ENCODE data around the gene CDRT15.
"Not testable (repeated sequence)": the region's sequence is repeated elsewhere in the genome, so short reads cannot be mapped to it uniquely, and the experiment has no call there.

Gene CDRT15

GRCh38 chr17:14205992-14206461 lies 30.6 kb downstream of the CDRT15 start:
- DNase-seq, result peak; percentile 75

DNA sequence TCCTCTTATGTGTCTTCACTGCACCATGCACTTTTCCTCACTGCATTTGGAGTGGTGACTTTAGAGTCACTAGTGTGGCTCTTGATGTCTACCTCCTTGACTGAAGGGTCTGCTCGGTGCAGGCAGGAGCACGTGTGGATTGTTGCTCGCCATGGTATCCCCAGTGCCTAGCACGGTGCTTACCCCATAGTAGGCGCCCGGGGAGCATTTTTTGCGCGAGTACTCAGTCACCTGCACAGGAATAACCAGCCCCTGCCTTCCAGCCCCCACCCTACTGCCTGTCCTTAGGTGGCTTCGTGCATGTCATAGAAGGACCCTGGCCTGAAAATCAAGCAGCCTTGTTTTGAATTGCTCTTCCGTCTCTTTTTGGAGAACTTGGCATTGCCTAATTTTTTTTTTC lies 31.3 kb downstream of the CDRT15 start:
- no peak for DNase-seq

DNA sequence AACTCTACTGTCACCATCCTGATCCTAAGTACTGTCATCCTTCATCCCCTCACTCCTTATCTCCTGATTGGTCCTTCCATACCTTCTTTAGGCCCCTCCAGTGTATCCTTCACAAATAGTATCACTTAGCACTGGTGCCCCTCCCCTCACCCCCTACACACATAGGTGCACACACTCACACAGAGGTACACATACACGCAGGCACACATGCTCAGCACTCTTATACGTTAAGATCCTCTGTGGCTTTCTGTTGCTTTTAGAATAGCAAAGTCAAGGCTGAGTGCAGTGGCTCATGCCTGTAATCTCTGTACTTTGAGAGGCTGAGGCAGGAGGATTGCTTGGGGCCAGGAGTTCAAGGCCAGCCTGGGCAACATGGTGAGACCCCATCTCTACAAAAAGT lies 32.1 kb downstream of the CDRT15 start:
- DNase-seq, result no peak

DNA sequence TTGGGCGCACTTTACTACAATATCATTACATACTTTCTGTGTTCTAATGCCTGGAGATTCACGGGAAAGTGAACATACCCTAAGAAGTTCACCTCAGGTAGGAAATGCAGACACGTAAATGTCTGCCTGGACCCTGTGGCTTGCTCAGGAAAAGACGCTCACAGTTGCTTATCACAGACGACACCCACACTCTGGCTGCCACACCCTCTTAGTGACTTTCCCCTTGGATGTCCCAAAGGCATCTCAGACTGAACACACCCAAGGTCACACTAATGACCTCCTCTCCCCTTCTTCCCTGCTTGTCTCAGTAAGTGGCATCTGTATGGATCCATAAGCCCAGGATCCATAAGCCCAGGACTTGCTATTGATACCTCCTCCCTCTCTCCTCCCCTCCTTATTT lies 32.6 kb downstream of the CDRT15 start:
- no peak for DNase-seq

GRCh38 chr17:14203388-14203787 lies 33.3 kb downstream of the CDRT15 start:
- no peak for DNase-seq

DNA sequence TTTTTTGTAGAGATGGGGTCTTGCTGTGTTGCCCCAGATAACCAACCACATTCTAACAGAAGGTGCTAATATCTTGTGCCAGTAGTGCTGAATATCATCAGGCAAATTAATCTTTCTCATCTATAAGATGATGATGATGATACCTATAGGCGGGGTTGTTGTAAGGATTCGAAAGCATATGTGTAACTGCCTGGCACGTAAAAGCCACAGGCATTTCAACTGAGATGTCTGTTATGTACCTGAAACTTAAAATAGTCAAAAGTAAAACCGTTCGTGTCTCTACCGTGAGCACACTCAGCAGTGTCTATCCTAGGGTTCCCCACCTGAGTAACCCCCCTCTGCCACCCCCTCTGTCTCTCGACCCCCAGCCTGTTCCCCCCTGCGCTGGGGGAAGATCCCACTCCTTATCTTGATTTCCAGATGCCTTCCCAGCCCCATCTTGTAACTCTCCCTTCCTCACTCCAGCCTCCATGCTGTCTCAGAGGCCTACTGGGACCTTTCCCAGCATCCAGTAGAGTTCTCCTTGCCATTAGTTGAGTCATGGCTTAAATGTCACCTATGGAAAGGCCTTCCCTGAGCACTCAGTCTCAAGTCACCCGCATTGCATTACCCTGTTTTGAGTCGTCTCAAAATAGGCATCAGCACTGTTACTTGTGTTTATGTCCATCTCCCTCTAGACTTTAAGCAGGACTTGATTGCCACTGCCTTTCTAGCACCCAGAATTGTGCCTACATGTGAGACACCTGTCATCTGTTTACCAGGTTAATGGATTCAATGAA lies 34.1 kb downstream of the CDRT15 start:
- DNase-seq, result no peak

GRCh38 chr17:14201988-14202380 lies 34.7 kb downstream of the CDRT15 start:
- DNase-seq, result no peak

DNA sequence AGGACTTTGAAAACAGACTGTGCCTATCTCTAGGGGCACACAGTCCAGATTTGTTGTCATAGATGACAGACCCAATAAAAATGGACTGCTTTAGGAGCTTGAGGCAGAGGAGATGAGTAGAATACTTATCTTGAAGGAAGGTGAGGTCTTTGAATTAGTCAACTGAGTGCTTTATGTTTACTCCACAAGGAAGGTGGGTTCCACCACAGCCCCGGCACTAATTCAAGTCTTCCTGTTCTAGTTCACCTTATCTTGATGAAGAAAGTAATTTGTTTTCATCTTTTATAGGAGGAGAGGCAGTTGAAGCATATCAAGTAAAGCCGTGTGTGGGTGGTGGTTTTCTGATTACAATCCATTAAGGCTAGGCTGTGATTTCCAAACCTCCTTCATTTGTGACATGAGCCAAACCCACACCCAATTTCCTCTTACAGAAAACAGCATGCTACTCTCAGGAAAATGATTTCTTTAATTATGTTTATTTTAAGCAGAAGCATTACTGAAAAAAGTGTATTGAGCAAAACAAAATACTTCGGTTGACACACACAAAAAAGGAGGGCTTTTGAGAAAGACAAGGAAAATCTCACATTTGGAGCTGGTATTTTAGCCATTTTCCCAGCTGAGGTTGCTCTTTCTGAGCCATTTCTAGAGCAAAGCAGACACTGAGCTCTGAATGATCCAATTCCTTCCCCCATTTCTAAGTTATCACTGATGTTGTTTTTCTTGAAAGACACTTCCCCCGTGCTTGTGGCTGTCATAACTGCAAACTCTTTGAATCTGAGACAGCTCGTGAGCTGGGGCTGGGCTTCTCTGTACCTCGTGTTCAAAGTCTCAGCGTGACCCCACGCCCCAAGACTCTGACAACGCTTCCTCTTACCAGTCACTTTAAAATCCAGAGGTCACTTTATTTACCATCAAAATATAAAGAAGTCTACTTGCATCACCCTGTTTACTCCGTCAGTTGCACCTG lies 35.4 kb downstream of the CDRT15 start:
- peak; percentile 64 for DNase-seq

DNA sequence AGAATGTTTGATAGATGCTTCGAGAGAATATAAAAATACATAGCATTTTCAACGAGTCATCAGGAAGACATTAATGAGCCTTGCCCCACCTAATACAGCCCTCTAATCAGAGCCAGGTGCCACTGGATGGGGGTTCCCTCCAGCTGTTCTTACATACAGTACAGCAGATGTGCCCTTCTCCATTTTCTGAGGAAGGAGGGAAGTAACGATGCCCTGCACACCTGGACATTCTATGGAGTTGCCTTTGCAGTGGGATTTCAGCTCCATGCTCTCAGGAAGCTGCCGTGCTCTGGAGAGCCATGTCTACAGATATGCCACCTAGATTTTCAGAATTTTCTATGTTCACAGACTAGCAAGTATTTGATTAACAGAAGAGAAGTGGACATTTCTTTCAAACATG lies 36.3 kb downstream of the CDRT15 start:
- no peak for DNase-seq

DNA sequence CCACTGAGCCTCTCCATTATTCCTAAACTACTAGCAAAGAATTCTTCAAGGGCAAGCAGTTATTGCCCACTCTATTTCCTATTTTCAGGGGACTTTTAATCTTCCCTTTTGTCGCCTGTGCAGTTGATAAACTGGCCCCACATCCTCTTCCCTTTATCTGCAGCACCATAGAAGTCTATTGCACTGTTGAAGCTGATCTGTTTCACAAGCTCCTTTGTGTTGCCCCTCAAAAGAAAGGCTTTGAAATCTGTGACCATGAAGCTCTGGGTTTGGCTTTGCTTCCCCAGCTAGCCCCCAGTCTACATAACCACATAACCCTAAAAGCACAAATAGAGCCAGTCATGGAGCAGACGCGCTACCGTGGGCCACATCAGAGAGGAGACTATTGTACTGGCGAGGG lies 37.1 kb downstream of the CDRT15 start:
- no peak for DNase-seq

DNA sequence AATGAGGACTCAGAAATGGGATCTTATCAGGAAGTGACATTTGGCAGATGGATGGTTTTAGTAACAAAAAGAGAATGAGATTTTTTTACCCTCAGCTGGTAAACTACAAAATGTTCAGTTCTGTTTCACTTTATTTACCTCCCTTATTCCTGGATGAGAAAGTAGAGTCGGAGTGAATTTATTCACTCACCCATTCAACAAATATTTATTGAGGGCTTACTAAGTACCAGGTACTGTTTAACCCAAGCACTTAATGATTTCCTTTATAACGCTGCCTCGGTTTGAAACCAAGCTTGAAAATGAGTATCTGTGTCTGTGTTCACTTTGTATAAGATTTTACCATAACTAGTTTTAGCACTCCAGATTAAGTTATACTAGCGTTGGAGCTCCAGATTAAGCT lies 38.1 kb downstream of the CDRT15 start:
- no peak for DNase-seq

DNA sequence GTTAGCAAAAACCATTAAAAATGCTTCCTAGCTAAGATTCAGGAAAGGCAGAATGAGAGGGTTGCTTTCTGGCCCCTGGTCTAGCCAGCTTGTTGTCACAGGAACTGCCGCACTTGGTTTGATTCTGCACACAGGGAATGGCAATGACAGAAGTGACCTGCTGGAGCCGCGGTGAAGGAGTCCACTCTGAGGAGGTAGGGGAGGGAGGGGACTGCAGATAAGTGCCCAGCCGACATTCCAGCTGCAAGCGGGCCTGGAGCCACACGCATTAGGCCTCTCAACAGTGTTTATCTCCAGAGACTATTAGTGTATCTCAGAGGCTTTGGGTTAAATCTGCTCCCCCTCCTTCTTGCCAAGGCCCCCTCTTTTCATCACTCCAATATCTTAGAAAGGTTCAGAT lies 38.6 kb downstream of the CDRT15 start:
- no peak for DNase-seq

DNA sequence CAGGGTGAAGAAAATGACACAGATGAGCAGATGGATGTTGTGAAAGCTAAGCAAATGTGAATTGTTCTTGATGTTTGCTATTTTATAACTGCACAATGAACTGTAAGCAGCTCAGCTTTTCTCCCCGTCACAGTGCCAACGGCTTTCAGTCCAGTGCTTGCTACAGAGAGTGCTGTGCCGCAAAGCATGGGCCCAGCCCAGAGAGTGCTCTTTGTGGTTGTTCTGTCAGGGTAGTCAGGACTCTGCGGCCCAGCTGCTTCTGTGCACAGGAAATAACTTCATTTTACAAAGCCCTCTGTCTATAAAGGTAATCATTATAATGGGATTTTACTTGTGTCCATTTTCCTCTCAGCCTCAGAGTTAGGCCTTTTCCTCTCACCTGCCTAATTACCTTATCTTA lies 39.1 kb downstream of the CDRT15 start:
- DNase-seq, result peak; percentile 45

GRCh38 chr17:14197057-14197456 lies 39.6 kb downstream of the CDRT15 start:
- DNase-seq, result no peak

- DNase-seq, result no peak
Measured at GRCh38 chr17:14196377-14196997, 40.2 kb downstream of the CDRT15 start.

DNA sequence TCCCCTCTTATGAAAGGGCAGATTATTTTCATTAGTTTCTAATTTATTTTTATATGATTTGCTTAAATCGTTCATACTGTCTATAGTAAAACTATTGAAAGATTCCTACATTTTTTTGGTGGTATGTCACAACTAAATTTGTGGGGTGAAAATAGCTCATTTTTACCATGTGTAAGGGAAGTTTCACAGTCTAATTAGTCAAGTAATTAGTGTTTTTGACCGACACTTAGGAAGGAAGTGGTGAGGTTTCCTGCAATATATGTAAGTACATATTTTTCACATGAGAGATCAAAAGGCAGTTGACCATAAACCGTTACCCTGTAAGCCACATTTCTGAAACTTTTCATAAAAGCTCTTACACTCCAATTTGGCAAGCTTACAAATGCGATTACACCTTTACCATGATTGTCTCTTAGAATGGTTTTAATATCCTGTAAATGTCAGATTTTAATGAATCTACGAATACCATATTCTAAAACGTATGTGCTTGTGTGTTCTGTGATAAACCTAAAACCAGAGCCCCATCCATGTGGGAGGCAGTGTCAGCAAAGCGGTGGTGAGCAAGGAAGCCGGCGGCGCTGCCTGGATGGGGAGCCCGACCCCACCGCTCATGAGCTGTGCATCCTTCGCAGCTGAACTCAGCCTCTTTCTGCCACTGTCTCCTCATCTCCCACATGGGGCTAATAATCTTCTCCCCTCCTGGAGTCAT lies 43.9 kb downstream of the CDRT15 start:
- not testable (repeated sequence) for DNase-seq

GRCh38 chr17:14192039-14192438 lies 44.6 kb downstream of the CDRT15 start:
- not testable (repeated sequence) for DNase-seq

DNA sequence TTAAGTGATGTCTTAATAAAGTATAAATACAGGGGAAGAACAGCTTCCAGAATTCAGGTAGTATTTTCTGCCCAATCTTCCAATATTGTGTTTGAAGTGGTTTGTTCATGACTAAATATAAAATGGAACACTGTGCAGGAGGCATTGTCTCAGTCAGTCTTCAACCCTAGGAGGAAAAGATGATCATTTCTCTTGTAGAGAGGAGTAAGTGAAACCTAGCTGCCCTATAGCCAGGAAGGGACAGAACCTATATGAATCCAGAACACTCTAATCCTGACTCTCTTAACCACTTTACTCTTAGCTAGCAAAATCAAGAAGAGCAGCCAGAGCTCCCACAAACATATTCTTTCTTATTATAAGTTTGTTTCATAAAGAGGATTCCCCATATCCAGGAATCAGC lies 45.2 kb downstream of the CDRT15 start:
- DNase-seq, result not testable (repeated sequence)

GRCh38 chr17:14190774-14191173 lies 45.9 kb downstream of the CDRT15 start:
- not testable (repeated sequence) for DNase-seq

GRCh38 chr17:14186443-14186842 lies 50.2 kb downstream of the CDRT15 start:
- DNase-seq, result not testable (repeated sequence)

Data from activated T-cell treated with anti-CD3 and anti-CD28 coated beads, Interleukin-2, amount 50 U/mL, for 1 hour (primary cell).